HepG2 (cell line): Measurements from ENCODE around the gene SERPINB10.

ENCODE experiments used
- CTCF ChIP-seq: sonication (generic); formaldehyde crosslinking; IDR thresholded peaks from 2 replicates; pipeline ENCODE4 v1.5.0; 2020; ENCODE audit warnings: mild to moderate bottlenecking, missing genetic modification reagents, moderate library complexity
- ELF4 ChIP-seq: sonication (generic); formaldehyde crosslinking; IDR thresholded peaks from 2 replicates; pipeline ENCODE4 v1.5.0; 2020; ENCODE audit warnings: missing genetic modification reagents, mild to moderate bottlenecking, moderate library complexity, borderline replicate concordance
- EP300 ChIP-seq, 3 experiments: sonication (generic) in 1 of 3; formaldehyde crosslinking in 1 of 3; IDR thresholded peaks; 2 replicates each; pipeline versions ENCODE4 v1.5.1 to v1.6.1; 2011 to 2020; ENCODE audit warnings: low read depth in 2 of 3, low read length in 2 of 3, borderline replicate concordance in 1 of 3, improper control_type of control experiment in 1 of 3, mild to moderate bottlenecking in 1 of 3, missing genetic modification reagents in 1 of 3, moderate library complexity in 1 of 3
- FOXA3 ChIP-seq: IDR thresholded peaks from 2 replicates; pipeline ENCODE4 v1.6.1; 2016; ENCODE audit warnings: missing genetic modification reagents, missing compliant biosample characterization
- GABPB1 ChIP-seq: IDR thresholded peaks from 2 replicates; pipeline ENCODE4 v1.6.1; 2016; ENCODE audit warnings: mild to moderate bottlenecking, missing genetic modification reagents, moderate library complexity, missing compliant biosample characterization
- MAFK ChIP-seq, 2 experiments: IDR thresholded peaks in 1 of 2; conservative IDR thresholded peaks in 1 of 2; 2 replicates each; pipeline ENCODE4 v1.6.1; 2011; ENCODE audit warnings: improper control_type of control experiment in 2 of 2, low read length in 2 of 2
- NRL ChIP-seq: sonication (generic); formaldehyde crosslinking; IDR thresholded peaks from 2 replicates; pipeline ENCODE4 v1.5.0; 2020; ENCODE audit warnings: missing genetic modification reagents, mild to moderate bottlenecking, moderate library complexity, borderline replicate concordance
- PATZ1 ChIP-seq: sonication (generic); formaldehyde crosslinking; IDR thresholded peaks from 2 replicates; pipeline ENCODE4 v1.4.0; 2020; ENCODE audit warnings: missing genetic modification reagents
- POGK ChIP-seq: sonication (generic); formaldehyde crosslinking; conservative IDR thresholded peaks from 2 replicates; pipeline ENCODE4 v1.8.0; 2022; ENCODE audit warnings: mild to moderate bottlenecking, moderate library complexity, missing genetic modification reagents
- POLR2AphosphoS5 ChIP-seq: IDR thresholded peaks from 2 replicates; pipeline ENCODE4 v1.6.1; 2012; ENCODE audit warnings: low read depth, low read length
- SALL2 ChIP-seq: sonication (generic); formaldehyde crosslinking; IDR thresholded peaks from 2 replicates; pipeline ENCODE4 v1.8.1; 2023; ENCODE audit warnings: mild to moderate bottlenecking, missing genetic modification reagents, inconsistent platforms
- SKIL ChIP-seq: sonication (generic); formaldehyde crosslinking; IDR thresholded peaks from 2 replicates; pipeline ENCODE4 v1.8.0; 2022; ENCODE audit warnings: missing genetic modification reagents, mild to moderate bottlenecking, moderate library complexity, borderline replicate concordance
- SP140L ChIP-seq: sonication (generic); formaldehyde crosslinking; IDR thresholded peaks from 2 replicates; pipeline ENCODE4 v1.4.0; 2020; ENCODE audit warnings: missing genetic modification reagents, borderline replicate concordance
- ZNF619 ChIP-seq: sonication (generic); formaldehyde crosslinking; IDR thresholded peaks from 2 replicates; pipeline ENCODE4 v1.4.0; 2020; ENCODE audit warnings: mild to moderate bottlenecking, missing genetic modification reagents

- TF ChIP-seq NRL (CRISPR knock-in tag) (no peak), GABPB1 (CRISPR knock-in tag) (no peak), SP140L (CRISPR knock-in tag) (no peak), SALL2 (no peak), MAFK (conservative IDR thresholded peaks at IDR 0.05 in 1 of 2, IDR thresholded peaks at IDR 0.05 in 1 of 2; ENCODE audit: low read length in 2 of 2) (no peak), ELF4 (CRISPR knock-in tag) (no peak), ZNF619 (no peak), POLR2AphosphoS5 (no peak), SKIL (CRISPR knock-in tag) (no peak), PATZ1 (CRISPR knock-in tag) (no peak), CTCF (CRISPR knock-in tag) (no peak), POGK (no peak), EP300 (IDR thresholded peaks at IDR 0.05; ENCODE audit: low read depth in 2 of 2, low read length in 2 of 2) (no peak), EP300 (CRISPR knock-in tag; IDR thresholded peaks at IDR 0.05; ENCODE audit: borderline replicate concordance) (no peak), FOXA3 (CRISPR knock-in tag) (no peak)
Measured at GRCh38 chr18:63940008-63940407, 32.2 kb downstream of the SERPINB10 start.
